SK-N-SH (cell line): ENCODE results near the gene LBR. TPM values are rescaled to one million over a fixed set of nuclear protein-coding genes. Genes with fewer than 3 reads are reported as not detected.

Experiments
- CTCF ChIA-PET: fragments of 300-600, 350-600 bp; formaldehyde crosslinking; extraction: SDS; loops from one replicate; lab custom pipeline; 2021; lab: Yijun Ruan, JAX
- POLR2A ChIA-PET: fragments of 350-600 bp; sonication (Branson Sonifier 250); formaldehyde crosslinking; extraction: SDS; loops from one replicate; lab custom pipeline; 2020; ENCODE audit warnings: antibody characterized with exemption, inconsistent platforms; lab: Yijun Ruan, JAX
- DNase-seq: peaks from one replicate; pipeline ENCODE4 v3.0.0; 2012
- H2AFZ ChIP-seq: fragments of 200-600 bp; sonication (generic); 2 replicates; pipeline ENCODE4 v1.8.1; 2016; ENCODE audit warnings: antibody characterized with exemption, mild to moderate bottlenecking, low read depth
- H3F3A ChIP-seq: fragments of 200-600 bp; sonication (generic); replicated peaks from 2 replicates; pipeline ENCODE3; 2016; ENCODE audit warnings: antibody characterized with exemption, mild to moderate bottlenecking; ENCODE audit not compliant: insufficient read depth
- H3K27ac ChIP-seq, 2 experiments: fragments of 200-500 bp in 1 of 2; fragments of 200-600 bp in 1 of 2; sonication (Bioruptor generic) in 1 of 2; sonication (generic), shearing (Covaris generic) in 1 of 2; 2 replicates each; pipeline versions ENCODE4 v1.5.1 to v1.6.1; 2014 to 2016; ENCODE audit warnings: low read depth in 2 of 2, inconsistent platforms in 1 of 2, low read length in 1 of 2, mild to moderate bottlenecking in 1 of 2, mixed read lengths in 1 of 2
- H3K27me3 ChIP-seq: fragments of 200-600 bp; sonication (generic), shearing (Covaris generic); 2 replicates; pipeline ENCODE4 v1.6.1; 2016; ENCODE audit warnings: mixed run types; ENCODE audit not compliant: insufficient read depth
- H3K36me3 ChIP-seq, 2 experiments: fragments of 200-500 bp in 1 of 2; fragments of 200-600 bp in 1 of 2; sonication (Bioruptor generic) in 1 of 2; sonication (generic) in 1 of 2; replicated peaks in 1 of 2; 2 replicates each; pipeline versions ENCODE3 to v1.5.1; 2014 to 2016; ENCODE audit warnings: low read length in 1 of 2, mild to moderate bottlenecking in 1 of 2; ENCODE audit not compliant: insufficient read depth in 2 of 2, control insufficient read depth in 1 of 2
- H3K4me1 ChIP-seq, 2 experiments: fragments of 200-500 bp in 1 of 2; fragments of 200-600 bp in 1 of 2; sonication (Bioruptor generic) in 1 of 2; sonication (generic), shearing (Covaris generic) in 1 of 2; 2 replicates each; pipeline versions ENCODE4 v1.5.1 to v1.6.1; 2014 to 2016; ENCODE audit warnings: low read depth in 1 of 2, low read length in 1 of 2, mixed run types in 1 of 2; ENCODE audit not compliant: insufficient read depth in 2 of 2, control insufficient read depth in 1 of 2
- H3K4me2 ChIP-seq: fragments of 200-600 bp; sonication (generic), shearing (Covaris generic); 2 replicates; pipeline ENCODE4 v1.6.1; 2017; ENCODE audit warnings: mixed run types
- H3K4me3 ChIP-seq, 2 experiments: fragments of 200-500 bp in 1 of 2; fragments of 200-600 bp in 1 of 2; sonication (Bioruptor generic) in 1 of 2; sonication (generic), shearing (Covaris generic) in 1 of 2; 2 replicates each; pipeline versions ENCODE4 v1.5.1 to v1.8.1; 2014 to 2016; ENCODE audit warnings: low read depth in 2 of 2, inconsistent platforms in 1 of 2, low read length in 1 of 2, mild to moderate bottlenecking in 1 of 2, mixed read lengths in 1 of 2, moderate library complexity in 1 of 2
- H3K79me2 ChIP-seq: fragments of 200-600 bp; sonication (generic); 2 replicates; pipeline ENCODE4 v1.8.1; 2017; ENCODE audit warnings: mild to moderate bottlenecking; ENCODE audit not compliant: insufficient read depth
- H3K9ac ChIP-seq: fragments of 200-600 bp; sonication (generic); 2 replicates; pipeline ENCODE4 v1.6.1; 2017; ENCODE audit warnings: mixed run types
- H3K9me2 ChIP-seq: fragments of 200-600 bp; sonication (generic); 2 replicates; pipeline ENCODE4 v1.6.1; 2017; ENCODE audit warnings: mixed run types
- H3K9me3 ChIP-seq: fragments of 200-600 bp; sonication (generic); 2 replicates; pipeline ENCODE4 v1.6.1; 2017; ENCODE audit warnings: mixed run types, mild to moderate bottlenecking, moderate library complexity
- H4K20me1 ChIP-seq: fragments of 200-600 bp; sonication (generic); 2 replicates; pipeline ENCODE4 v1.6.1; 2017; ENCODE audit warnings: mild to moderate bottlenecking, mixed run types; ENCODE audit not compliant: insufficient read depth
- CTCF ChIP-seq: fragments of 200-600 bp; sonication (generic); IDR thresholded peaks from 2 replicates; pipeline ENCODE4 v1.6.1; 2017; ENCODE audit warnings: antibody characterized with exemption, mild to moderate bottlenecking, moderate library complexity
- ELF1 ChIP-seq: IDR thresholded peaks from 2 replicates; pipeline ENCODE4 v1.4.0; 2012
- FOXM1 ChIP-seq: IDR thresholded peaks from 2 replicates; pipeline ENCODE4 v1.4.0; 2012; ENCODE audit warnings: low read depth, mild to moderate bottlenecking
- GABPA ChIP-seq: IDR thresholded peaks from 2 replicates; pipeline ENCODE4 v1.4.0; 2012; ENCODE audit warnings: low read depth, mild to moderate bottlenecking
- GATA2 ChIP-seq: sonication (generic); formaldehyde crosslinking; IDR thresholded peaks from 2 replicates; pipeline ENCODE4 v1.5.0; 2020; ENCODE audit warnings: mild to moderate bottlenecking, missing genetic modification reagents
- IRF3 ChIP-seq: fragments of 150-350 bp; IDR thresholded peaks from 2 replicates; pipeline ENCODE4 v1.6.1; 2016; ENCODE audit warnings: mild to moderate bottlenecking, low read depth, low read length
- MAX ChIP-seq: IDR thresholded peaks from 2 replicates; pipeline ENCODE4 v1.4.0; 2012; ENCODE audit warnings: low read depth
- MXI1 ChIP-seq: IDR thresholded peaks from 2 replicates; pipeline ENCODE4 v1.6.1; 2012; ENCODE audit warnings: mild to moderate bottlenecking, low read depth, low read length, improper control_type of control experiment
- RAD21 ChIP-seq: IDR thresholded peaks from 2 replicates; pipeline ENCODE4 v1.6.1; 2012; ENCODE audit warnings: mild to moderate bottlenecking, low read length
- REST ChIP-seq: IDR thresholded peaks from 2 replicates; pipeline ENCODE4 v1.6.1; 2012; ENCODE audit warnings: mild to moderate bottlenecking, low read depth, low read length, moderate library complexity
- RXRA ChIP-seq: IDR thresholded peaks from 2 replicates; pipeline ENCODE4 v1.4.0; 2012; ENCODE audit warnings: low read depth, mild to moderate bottlenecking, borderline replicate concordance
- SIN3A ChIP-seq: IDR thresholded peaks from 2 replicates; pipeline ENCODE4 v1.6.1; 2012; ENCODE audit warnings: low read depth, mild to moderate bottlenecking, low read length, moderate library complexity, borderline replicate concordance
- SMC3 ChIP-seq: IDR thresholded peaks from 2 replicates; pipeline ENCODE4 v1.6.1; 2012; ENCODE audit warnings: low read depth, low read length, improper control_type of control experiment
- TCF12 ChIP-seq: IDR thresholded peaks from 2 replicates; pipeline ENCODE4 v1.4.0; 2012
- WGBS: methylation state at CpG from one replicate; pipeline ENCODE4 v1.1.6; 2017; ENCODE audit warnings: low lambda C conversion rate; 5-methylcytosine and 5-hydroxymethylcytosine counted together
- polyA plus RNA-seq, 3 experiments: library from polyadenylated mRNA; depleted of rRNA; stranded (reverse); fragments of >200 nt; gene quantifications; 2 replicates each; pipeline ENCODE4 v1.2.3, GENCODE V29; 2012
- TF ChIP-seq, protein P1 (sequence below): fragments of 150-350 bp; IDR thresholded peaks from 2 replicates; pipeline ENCODE4 v1.6.1; 2017; ENCODE audit warnings: antibody characterized with exemption, low read length, low read depth, borderline replicate concordance
- TF ChIP-seq, protein P2 (sequence below): IDR thresholded peaks from 2 replicates; pipeline ENCODE4 v1.4.0; 2012; ENCODE audit warnings: low read depth, borderline replicate concordance

The LBR gene
- polyA plus RNA-seq, 1 of the 3 experiments (the other 2 are of a cell fraction), result 10.6 TPM

DNA sequence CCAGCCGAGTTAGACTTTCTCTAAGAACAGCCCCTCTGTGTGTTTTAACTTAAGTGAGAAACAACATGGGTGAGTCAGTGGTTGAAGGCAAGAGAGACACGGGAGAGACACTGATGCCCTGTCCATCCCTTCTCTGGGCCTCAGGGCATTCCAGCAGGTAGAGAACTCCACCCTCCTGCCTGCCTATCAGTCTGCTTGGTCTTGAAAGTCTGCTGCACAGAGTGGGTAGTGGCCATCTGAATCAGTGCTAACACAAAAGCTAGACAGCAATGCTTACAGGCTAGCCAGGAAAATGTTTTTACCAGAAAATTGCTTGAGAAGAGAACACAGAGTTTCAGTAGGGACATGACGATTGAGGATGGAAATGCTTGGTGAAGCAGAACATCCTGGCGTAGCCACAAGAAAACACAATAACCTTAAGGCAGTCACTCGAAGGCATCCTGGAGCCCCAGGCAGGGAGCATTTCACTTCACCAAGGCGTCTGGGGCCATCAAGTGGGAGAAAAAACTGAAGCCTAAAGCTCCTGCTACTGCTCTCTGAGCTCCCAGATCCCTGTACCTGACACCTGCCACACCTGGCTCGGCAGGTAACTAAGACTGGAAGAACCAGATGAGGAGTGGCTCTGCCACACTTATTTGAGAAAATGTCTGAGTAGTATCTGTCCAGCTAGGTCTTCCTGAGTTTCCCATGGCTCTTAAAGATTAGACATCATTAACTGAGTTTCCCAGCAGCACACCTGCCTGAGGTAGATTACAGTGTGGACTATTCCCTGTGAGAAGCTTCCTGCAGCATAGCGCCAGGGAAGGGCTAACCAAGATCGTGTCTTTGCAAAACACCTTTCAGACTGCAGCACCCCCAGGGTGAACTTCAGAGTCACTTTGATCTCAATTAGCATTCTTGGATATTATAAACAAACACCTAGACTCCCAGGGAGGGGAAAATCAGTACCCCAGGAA, 18.1 kb upstream of the LBR start:
- Histone ChIP-seq H4K20me1 (no peaks in the 10 kb centered on the region), H3K9me3 (no peaks in the 10 kb centered on the region), H3K4me3 (no peak overlapping the region), H3K9ac (no peak overlapping the region), H3K36me3 (no peaks in the 10 kb centered on the region), H3K27me3 (no peaks in the 10 kb centered on the region), H3F3A (no peaks in the 10 kb centered on the region), H3K9me2 (no peaks in the 10 kb centered on the region), H3K79me2 (no peaks in the 10 kb centered on the region), H2AFZ (no peak overlapping the region), H3K27ac (no peak overlapping the region), H3K4me1 (peaks cover 4 to 5% of the 10 kb centered on the region in 2 experiments; a peak in 2 of 4 replicates), H3K4me2 (no peak overlapping the region)
- whole genome bisulfite sequencing, result 81% methylated on average over 9 of the region's 9 CpGs
- CTCF ChIA-PET, result interaction anchor here (3.3 kb wide), 1 partner anchor 29 kb away, joined by 15 read pairs; no protein-coding TSS in a partner anchor
- POLR2A ChIA-PET, result no interaction called here
- TF ChIP-seq IRF3 (no peak), MXI1 (no peak), RAD21 (no peak), SIN3A (no peak), SMC3 (no peak), GABPA (no peak), GATA2 (no peak), MAX (no peak), CTCF (no peak), FOXM1 (no peak), TCF12 (no peak), REST (no peak), RXRA (no peak), ELF1 (no peak)
- TF ChIP-seq, protein P1, sequence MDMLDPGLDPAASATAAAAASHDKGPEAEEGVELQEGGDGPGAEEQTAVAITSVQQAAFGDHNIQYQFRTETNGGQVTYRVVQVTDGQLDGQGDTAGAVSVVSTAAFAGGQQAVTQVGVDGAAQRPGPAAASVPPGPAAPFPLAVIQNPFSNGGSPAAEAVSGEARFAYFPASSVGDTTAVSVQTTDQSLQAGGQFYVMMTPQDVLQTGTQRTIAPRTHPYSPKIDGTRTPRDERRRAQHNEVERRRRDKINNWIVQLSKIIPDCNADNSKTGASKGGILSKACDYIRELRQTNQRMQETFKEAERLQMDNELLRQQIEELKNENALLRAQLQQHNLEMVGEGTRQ, result no peak
- TF ChIP-seq, protein P2, sequence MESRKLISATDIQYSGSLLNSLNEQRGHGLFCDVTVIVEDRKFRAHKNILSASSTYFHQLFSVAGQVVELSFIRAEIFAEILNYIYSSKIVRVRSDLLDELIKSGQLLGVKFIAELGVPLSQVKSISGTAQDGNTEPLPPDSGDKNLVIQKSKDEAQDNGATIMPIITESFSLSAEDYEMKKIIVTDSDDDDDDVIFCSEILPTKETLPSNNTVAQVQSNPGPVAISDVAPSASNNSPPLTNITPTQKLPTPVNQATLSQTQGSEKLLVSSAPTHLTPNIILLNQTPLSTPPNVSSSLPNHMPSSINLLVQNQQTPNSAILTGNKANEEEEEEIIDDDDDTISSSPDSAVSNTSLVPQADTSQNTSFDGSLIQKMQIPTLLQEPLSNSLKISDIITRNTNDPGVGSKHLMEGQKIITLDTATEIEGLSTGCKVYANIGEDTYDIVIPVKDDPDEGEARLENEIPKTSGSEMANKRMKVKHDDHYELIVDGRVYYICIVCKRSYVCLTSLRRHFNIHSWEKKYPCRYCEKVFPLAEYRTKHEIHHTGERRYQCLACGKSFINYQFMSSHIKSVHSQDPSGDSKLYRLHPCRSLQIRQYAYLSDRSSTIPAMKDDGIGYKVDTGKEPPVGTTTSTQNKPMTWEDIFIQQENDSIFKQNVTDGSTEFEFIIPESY, result no peak
- TF ChIP-seq, all 33 proteins: peak for 0
- DNase-seq, result no peak
